GOT3 (cell line): ENCODE results near the gene ATP6V1G3.
"Not testable (repeated sequence)": the region's sequence is repeated elsewhere in the genome, so short reads cannot be mapped to it uniquely, and the experiment has no call there.

Source experiments
- DNase-seq: peaks from one replicate; lab custom pipeline; 2025; ENCODE audit warnings: mixed read lengths; lab: John Stamatoyannopoulos, UW

Gene ATP6V1G3

GRCh38 chr1:198496216-198497143 is 44.0 kb downstream of the ATP6V1G3 start:
- no peak for DNase-seq

DNA sequence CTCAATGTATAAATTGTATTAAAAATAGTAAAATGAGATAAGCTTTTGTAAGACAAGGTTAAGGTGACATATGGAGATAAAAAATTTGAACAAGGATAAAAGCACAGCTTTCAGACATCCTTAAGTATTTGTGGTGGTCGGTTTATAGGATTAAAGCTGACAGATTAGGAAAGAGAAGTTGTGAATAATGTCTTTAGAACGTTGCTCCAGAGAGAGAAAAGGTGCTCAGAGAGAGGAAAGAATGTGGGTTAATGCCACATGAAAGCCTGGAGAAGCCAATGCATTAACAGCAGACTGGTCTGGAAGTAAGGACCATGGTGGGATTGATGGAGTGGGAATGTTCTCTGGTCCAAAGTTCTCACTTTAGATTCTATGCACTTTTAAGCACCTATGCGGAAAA is 44.8 kb downstream of the ATP6V1G3 start:
- no peak for DNase-seq

GRCh38 chr1:198494658-198495103 is 45.8 kb downstream of the ATP6V1G3 start:
- DNase-seq, result no peak

- DNase-seq, result no peak
Measured at GRCh38 chr1:198494139-198494538, 46.3 kb downstream of the ATP6V1G3 start.

GRCh38 chr1:198493329-198493728 is 47.2 kb downstream of the ATP6V1G3 start:
- no peak for DNase-seq

DNA sequence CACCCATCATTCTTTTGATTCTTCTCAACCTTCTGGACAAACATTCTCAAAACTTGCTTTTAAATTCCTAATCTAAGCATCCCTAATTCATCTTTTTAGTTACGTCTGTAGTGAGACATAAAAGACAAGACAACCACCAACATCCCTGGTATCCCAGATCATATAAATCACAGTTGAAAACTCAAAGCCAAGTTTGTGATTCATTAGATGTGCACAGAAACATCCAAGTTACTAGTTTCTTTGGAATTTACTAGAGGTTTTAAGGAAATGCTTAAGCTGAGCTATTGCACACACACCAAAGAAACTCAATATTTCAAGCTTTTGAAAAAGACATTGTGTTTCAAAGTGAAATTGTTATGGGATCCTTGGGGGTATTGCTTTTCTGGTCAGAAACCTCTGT is 47.6 kb downstream of the ATP6V1G3 start:
- DNase-seq, result no peak

GRCh38 chr1:198491596-198491995 is 48.9 kb downstream of the ATP6V1G3 start:
- DNase-seq, result no peak

GRCh38 chr1:198491028-198491427 is 49.5 kb downstream of the ATP6V1G3 start:
- DNase-seq, result no peak

DNA sequence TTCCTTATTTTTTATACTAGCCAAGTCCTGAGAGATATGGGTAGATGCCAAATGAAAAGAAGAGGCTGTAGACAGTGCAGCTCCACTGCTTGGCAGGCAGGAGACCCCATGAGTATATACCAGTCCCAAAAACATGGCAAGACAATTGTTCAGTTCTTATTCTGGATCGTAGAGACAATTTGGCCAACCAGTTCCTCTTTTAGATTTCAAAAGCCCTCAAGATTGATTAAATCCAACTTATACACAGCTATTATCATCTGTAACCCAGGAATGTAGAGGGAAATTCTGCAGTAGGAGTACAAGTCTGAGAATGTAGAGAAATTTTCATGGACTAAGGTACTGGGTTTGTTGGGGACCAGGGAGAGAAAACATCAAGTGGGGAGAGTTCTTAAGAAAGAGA is 50.3 kb downstream of the ATP6V1G3 start:
- no peak for DNase-seq

GRCh38 chr1:198486903-198487302 is 53.6 kb downstream of the ATP6V1G3 start:
- DNase-seq, result no peak

DNA sequence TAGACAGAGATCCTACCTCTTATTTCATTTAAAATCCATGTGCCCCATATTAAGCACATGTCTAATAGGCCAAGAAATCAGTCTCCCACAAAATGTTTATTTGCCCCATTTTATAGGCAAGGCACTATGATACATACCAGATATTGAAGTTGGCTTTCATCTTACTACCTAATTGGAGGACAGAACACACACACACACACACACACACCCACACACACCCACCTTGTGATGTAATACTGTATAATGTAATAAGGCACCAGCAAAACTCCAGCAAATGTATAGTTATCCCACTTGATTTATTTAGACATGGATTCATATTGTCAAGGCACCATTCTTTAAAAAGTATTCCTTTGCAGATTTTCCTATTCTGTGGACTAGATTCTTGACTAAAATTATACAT is 56.8 kb downstream of the ATP6V1G3 start:
- no peak for DNase-seq

GRCh38 chr1:198483006-198483405 is 57.5 kb downstream of the ATP6V1G3 start:
- no peak for DNase-seq

DNA sequence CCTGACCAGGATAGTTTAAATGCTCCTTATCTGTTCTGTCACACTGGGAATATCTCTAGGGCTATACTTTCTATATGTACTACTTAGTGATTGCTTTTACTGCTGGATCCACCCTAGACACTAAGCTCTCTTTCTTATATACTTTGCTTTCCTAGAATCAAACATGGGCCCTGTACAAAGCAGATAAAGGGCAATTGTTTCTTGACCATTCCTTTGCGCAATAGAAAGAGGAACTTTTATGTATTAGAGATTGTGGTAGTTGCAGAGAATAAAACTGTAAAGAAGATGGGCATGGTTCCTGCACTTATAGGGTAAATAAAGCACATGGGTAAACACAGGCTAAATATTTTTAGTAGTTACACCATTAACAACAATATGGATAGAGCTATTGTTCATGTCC is 58.8 kb downstream of the ATP6V1G3 start:
- DNase-seq, result no peak

DNA sequence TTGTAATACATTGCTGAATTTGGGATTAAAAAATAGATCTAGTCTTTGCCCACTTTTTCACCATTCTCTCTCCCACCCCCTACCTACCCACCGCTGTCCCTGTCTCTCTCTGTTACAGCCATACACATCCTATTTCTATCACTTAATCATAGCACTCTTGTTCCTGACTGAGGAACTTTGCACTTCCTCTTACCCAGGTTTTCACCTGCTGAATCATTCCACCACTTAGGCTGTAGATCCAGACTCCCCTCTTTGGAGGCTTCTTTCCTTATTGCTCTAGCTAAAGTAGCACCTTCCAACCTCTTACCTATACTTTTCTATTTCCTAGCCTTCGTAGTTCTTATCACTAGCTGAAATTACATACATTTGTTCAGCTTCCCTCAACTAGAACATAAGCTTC is 59.6 kb downstream of the ATP6V1G3 start:
- no peak for DNase-seq

- not testable (repeated sequence) for DNase-seq
Measured at GRCh38 chr1:198477354-198477753, 63.1 kb downstream of the ATP6V1G3 start.
